Transverse colon (tissue), 4 donors: ENCODE measurements around the gene AKR1C1. TPM values are rescaled to one million over a fixed set of nuclear protein-coding genes. Genes with fewer than 3 reads are reported as not detected.
A peak's percentile ranks its signal among the peaks of the same experiment; 100 is the strongest.
"Not testable (repeated sequence)": the region's sequence is repeated elsewhere in the genome, so short reads cannot be mapped to it uniquely, and the experiment has no call there.

ENCODE experiments used
- DNase-seq: peaks from one replicate; pipeline ENCODE4 v3.0.0-alpha.2; 2019
- H3K27ac ChIP-seq, 4 donors: fragments of 200-600 bp; sonication (generic); 2 replicates each; pipeline ENCODE4 v1.5.1; 2016 to 2018; ENCODE audit warnings: inconsistent platforms in 4 of 4
- H3K27me3 ChIP-seq: fragments of 200-600 bp; sonication (generic); 2 replicates; pipeline ENCODE4 v1.5.1; 2017; ENCODE audit warnings: inconsistent platforms
- H3K36me3 ChIP-seq, 4 donors: fragments of 200-600 bp; sonication (generic); 2 replicates each; pipeline ENCODE4 v1.5.1; 2017 to 2019; ENCODE audit warnings: inconsistent platforms in 4 of 4
- H3K4me1 ChIP-seq, 4 donors: fragments of 200-600 bp; sonication (generic); 2 replicates each; pipeline ENCODE4 v1.5.1; 2017 to 2020; ENCODE audit warnings: inconsistent platforms in 4 of 4
- H3K4me3 ChIP-seq, 4 donors: fragments of 200-600 bp; sonication (generic); 1 replicate in 1 of 4; 2 replicates in 3 of 4; pipeline versions ENCODE4 v1.5.1 to v1.6.1; 2017 to 2019; ENCODE audit warnings: inconsistent platforms in 4 of 4
- H3K9me3 ChIP-seq, 2 donors: fragments of 200-600 bp; sonication (generic); 2 replicates each; pipeline ENCODE4 v1.5.1; 2017 to 2019; ENCODE audit warnings: inconsistent platforms in 2 of 2
- CTCF ChIP-seq, 5 experiments: fragments of 200-600 bp in 3 of 5; fragments of 450-650 bp in 2 of 5; sonication (generic) in 3 of 5; IDR thresholded peaks; 1 replicate in 2 of 5; 2 replicates in 3 of 5; pipeline ENCODE4 v1.5.1; 2016 to 2017; ENCODE audit warnings: antibody characterized with exemption in 5 of 5, inconsistent platforms in 3 of 5, mild to moderate bottlenecking in 2 of 5, moderate library complexity in 1 of 5
- EP300 ChIP-seq: sonication (generic); formaldehyde crosslinking; IDR thresholded peaks from one replicate; pipeline ENCODE4 v1.6.1; 2017; ENCODE audit warnings: antibody characterized with exemption, low read depth
- POLR2A ChIP-seq: fragments of 450-650 bp; IDR thresholded peaks from one replicate; pipeline ENCODE4 v1.6.1; 2016; ENCODE audit warnings: antibody characterized with exemption, mild to moderate bottlenecking, moderate library complexity
- POLR2AphosphoS5 ChIP-seq, 3 donors: sonication (generic); formaldehyde crosslinking; IDR thresholded peaks; one replicate each; pipeline ENCODE4 v1.6.1; 2016; ENCODE audit warnings: antibody characterized with exemption in 3 of 3
- WGBS, 2 donors: methylation state at CpG; one replicate each; pipeline ENCODE4 v1.1.5; 2018; ENCODE audit warnings: low coverage in 1 of 2; 5-methylcytosine and 5-hydroxymethylcytosine counted together
- in situ Hi-C, 4 donors: fragments of 200-750 bp; cut with MboI; loops; one replicate each; pipeline versions ENCODE4 v1.15.0 to v1.15.1; 2017; ENCODE audit warnings: low sequenced_read_pairs in 3 of 4, low pct_ligation_motif_present in 1 of 4, low pct_unique_long_range_greater_than_20kb in 1 of 4
- intact Hi-C: fragments of 100-400 bp; cut with DNase I; formaldehyde crosslinking; loops from one replicate; pipeline ENCODE4 v1.15.1; 2023; ENCODE audit warnings: low total_unique reads
- total RNA-seq, 4 donors: library from RNA; depleted of rRNA; stranded (reverse); fragments of >200 nt; gene quantifications; one replicate each; pipeline ENCODE4 v1.1.0, GENCODE V29; 2016

Gene AKR1C1
- total RNA-seq, 4 donors from 2014 or later: 3.0 to 20.5 (median 14.2) TPM

GRCh38 chr10:5018134-5018533 is 54.9 kb downstream of the AKR1C1 start:
- in situ Hi-C loops: no loop called here
- Histone ChIP-seq H3K9me3 (no peaks in the 10 kb centered on the region), H3K27me3 (no peaks in the 10 kb centered on the region), H3K4me1 (peaks cover 10 to 23% (median 20%) of the 10 kb centered on the region in 4 donors), H3K4me3 (no peak overlapping the region), H3K27ac (no peak overlapping the region), H3K36me3 (no peaks in the 10 kb centered on the region)
- intact Hi-C loops: no loop called here
- 44 to 50% methylated on average over 3 of the region's 3 CpGs for WGBS, 2 donors
- TF ChIP-seq POLR2AphosphoS5 (IDR thresholded peaks at IDR 0.05) (no peak), POLR2A (no peak), EP300 (no peak), CTCF (IDR thresholded peaks at IDR 0.05) (no peak)
- DNase-seq: no peak

GRCh38 chr10:5018671-5019277 is 55.6 kb downstream of the AKR1C1 start:
- Histone ChIP-seq H3K4me1 (peaks cover 10 to 25% (median 21%) of the 10 kb centered on the region in 4 donors), H3K27ac (peak overlapping the region; percentile 40 to 71 (median 66))
- DNase-seq: peak; percentile 49
- H3K9me3 ChIP-seq, H3K4me3 ChIP-seq, H3K27me3 ChIP-seq, in situ Hi-C loops, H3K36me3 ChIP-seq, intact Hi-C loops: not testable (repeated sequence)
- WGBS, 2 donors: 60 to 63% methylated on average over 1 to 3 of the region's 3 CpGs
- TF ChIP-seq CTCF (IDR thresholded peaks at IDR 0.05): peak in 3 of 5 experiments; percentile 26 to 50 (median 49)

DNA sequence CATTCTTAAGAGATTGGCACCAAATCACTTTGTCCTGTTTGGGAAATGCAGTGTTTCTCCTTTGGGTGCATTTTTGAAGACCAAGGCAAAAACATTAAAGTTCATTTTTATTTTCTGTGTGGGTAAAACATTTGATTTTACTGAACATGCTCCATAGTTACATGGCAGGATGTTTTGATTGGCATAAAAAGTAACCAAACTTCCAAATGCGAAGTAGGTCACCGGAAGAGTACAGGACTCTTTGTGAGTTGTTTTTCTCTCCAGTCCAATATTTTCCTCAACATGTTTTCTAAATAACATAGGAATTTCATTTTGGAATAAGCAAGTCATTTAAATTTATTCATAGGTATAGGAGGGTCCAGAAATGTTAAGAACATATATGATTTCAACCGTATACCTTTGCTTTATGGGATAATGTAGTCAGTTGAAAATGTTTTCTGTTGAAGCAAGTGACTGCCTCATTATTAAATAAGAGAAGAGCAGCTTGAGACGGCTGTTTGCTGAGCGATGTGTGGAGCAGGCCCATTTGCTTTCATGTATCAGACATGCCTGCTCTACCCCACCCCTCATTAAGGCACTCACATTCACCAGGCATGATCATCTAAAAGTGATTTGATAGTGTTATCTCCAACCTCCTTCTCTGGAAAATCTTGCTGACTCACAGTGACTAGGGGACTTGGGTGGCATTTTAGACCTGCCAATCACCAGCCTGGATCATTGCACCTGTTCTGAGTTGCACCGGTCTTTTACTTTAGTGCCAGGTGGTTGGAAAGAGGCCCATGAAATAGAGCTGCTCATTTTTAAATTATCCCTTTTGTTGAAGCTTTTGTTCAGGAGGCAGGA is 56.8 kb downstream of the AKR1C1 start:
- DNase-seq: peak; percentile 70

DNA sequence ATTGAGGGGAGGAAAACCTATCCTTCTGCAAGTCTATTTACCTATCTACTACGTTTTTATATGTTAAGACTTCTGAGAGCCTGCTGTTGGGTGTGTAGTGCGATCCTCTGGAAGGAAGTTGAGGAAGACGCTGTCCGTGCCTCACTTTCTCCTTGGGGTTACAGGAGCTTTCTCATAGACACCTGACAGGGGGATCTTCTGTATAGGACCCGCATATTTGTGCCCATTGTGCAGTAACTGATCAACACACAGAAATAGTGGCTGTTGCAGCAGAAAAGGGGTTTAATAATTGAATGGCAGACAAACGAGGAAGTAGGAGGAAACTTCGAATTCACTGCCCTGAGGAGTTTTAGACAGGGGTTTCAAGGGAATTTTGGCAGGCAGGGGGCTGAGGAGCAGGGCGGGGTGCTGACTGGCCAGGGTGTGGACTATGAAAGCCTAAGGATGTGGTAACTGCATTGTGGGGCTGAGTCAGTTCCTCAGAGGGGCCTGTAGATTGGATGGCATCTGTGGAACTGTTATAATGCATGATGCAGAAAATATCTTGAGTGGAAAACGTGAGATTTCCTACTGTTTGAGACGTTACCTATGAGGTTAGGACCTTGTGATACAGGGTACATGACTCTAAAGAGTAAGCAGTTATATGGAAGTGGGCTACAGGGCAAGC is 58.5 kb downstream of the AKR1C1 start:
- in situ Hi-C loops, DNase-seq: not testable (repeated sequence)

More for the DNA sequence above, 56.8 kb downstream of the AKR1C1 start:
- 59 to 61% methylated on average over 3 to 6 of the region's 6 CpGs for WGBS, 2 donors
- H3K4me1 ChIP-seq: peaks cover 10 to 38% (median 25%) of the 10 kb centered on the region in 4 donors
- H3K27me3 ChIP-seq, intact Hi-C loops, H3K36me3 ChIP-seq, H3K9me3 ChIP-seq, in situ Hi-C loops, H3K4me3 ChIP-seq: not testable (repeated sequence)
- peak overlapping the region in 3 of 4 donors; percentile 64 to 71 (median 69) for H3K27ac ChIP-seq
- peak in 1 of 3 donors; percentile 47 for TF ChIP-seq POLR2AphosphoS5 (IDR thresholded peaks at IDR 0.05)

More for the DNA sequence above, 58.5 kb downstream of the AKR1C1 start:
- H3K36me3 ChIP-seq, H3K9me3 ChIP-seq, H3K4me3 ChIP-seq, H3K27me3 ChIP-seq, intact Hi-C loops: not testable (repeated sequence)
- Histone ChIP-seq H3K27ac (peak overlapping the region in 2 of 4 donors; percentile 77 to 81), H3K4me1 (peaks cover 10 to 47% (median 25%) of the 10 kb centered on the region in 4 donors)
- 64 to 65% methylated on average over 2 to 10 of the region's 10 CpGs for WGBS, 2 donors
